ENCODE data around the gene GASK1A.

DNA sequence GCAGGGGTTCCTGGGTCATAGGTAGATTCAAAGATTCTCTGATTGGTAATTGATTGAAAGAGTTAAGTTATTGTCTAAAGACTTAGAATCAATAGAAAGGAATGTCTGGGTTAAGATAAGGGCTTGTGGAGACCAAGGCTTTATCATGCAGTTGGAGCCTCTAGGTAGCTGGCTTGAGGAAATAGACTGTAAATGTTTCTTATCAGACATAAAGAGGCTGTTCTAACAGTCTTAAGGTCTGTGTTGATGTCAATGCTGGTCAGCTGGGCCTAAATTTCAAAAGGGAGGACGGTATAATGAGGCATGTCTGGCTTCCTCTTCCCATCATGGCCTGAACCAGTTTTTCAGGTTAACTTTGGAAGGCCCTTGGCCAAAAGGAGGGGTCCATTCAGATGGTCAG, 48.9 kb downstream of the GASK1A start:
- TF ChIP-seq, protein P1, sequence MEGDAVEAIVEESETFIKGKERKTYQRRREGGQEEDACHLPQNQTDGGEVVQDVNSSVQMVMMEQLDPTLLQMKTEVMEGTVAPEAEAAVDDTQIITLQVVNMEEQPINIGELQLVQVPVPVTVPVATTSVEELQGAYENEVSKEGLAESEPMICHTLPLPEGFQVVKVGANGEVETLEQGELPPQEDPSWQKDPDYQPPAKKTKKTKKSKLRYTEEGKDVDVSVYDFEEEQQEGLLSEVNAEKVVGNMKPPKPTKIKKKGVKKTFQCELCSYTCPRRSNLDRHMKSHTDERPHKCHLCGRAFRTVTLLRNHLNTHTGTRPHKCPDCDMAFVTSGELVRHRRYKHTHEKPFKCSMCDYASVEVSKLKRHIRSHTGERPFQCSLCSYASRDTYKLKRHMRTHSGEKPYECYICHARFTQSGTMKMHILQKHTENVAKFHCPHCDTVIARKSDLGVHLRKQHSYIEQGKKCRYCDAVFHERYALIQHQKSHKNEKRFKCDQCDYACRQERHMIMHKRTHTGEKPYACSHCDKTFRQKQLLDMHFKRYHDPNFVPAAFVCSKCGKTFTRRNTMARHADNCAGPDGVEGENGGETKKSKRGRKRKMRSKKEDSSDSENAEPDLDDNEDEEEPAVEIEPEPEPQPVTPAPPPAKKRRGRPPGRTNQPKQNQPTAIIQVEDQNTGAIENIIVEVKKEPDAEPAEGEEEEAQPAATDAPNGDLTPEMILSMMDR (conservative IDR thresholded peaks at IDR 0.05; ENCODE audit: low read depth, low read length) = no peak
- no peak for TF ChIP-seq EZH2 (IDR thresholded peaks at IDR 0.05; ENCODE audit: borderline replicate concordance, low read depth, low read length, poor library complexity, severe bottlenecking)

Measured in A673 (cell line).